HG02852 (cell line): ENCODE data around the gene POLR3B.
"Not testable (repeated sequence)": the region's sequence is repeated elsewhere in the genome, so short reads cannot be mapped to it uniquely, and the experiment has no call there.

Experiments used
- ATAC-seq: cut with Tn5 transposase; IDR thresholded peaks from one replicate; pipeline ENCODE4 v1.9.1; 2021; ENCODE audit warnings: mild to moderate bottlenecking, moderate library complexity; ENCODE audit not compliant: unreplicated experiment

The POLR3B gene

GRCh38 chr12:106459124-106459523 lies 101.6 kb downstream of the POLR3B start:
- no peak for ATAC-seq

DNA sequence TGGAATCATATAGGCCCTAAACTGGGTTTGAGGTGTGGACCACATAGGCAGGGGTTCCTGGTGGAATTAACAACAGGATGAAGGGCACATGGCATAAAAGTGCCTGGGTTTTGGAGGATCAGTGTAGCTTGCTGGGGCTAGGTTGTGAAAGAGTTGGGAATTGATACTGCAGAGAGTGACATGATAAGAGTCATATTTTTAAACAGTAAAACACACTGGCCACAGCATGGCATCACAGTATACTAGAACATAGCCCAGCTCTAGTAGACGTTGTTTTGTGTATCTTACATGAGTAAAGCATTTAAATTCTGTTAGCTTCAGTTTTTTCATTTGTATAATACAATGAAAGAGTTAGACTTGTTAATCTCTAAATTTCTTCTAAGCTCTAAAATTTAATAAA lies 102.0 kb downstream of the POLR3B start:
- no peak for ATAC-seq

DNA sequence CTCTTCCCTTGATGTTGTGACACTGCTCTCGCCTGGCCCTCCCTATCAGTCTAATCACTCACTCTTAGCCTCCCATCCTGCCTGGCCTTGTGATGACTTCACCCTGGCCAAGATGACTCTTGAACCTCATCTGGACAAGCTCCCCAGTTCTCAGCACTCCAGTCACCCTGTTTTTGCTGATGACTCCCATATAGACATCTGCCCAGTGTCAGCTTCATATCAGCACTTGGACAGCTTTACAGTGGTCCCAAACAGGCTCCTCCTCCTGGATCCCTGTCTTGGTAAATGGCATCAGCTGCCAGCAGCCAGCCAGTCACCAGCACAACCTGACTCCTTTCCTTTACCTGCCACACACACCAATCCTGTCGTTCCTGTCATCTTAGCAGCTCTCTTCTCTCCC lies 104.2 kb downstream of the POLR3B start:
- ATAC-seq: no peak

DNA sequence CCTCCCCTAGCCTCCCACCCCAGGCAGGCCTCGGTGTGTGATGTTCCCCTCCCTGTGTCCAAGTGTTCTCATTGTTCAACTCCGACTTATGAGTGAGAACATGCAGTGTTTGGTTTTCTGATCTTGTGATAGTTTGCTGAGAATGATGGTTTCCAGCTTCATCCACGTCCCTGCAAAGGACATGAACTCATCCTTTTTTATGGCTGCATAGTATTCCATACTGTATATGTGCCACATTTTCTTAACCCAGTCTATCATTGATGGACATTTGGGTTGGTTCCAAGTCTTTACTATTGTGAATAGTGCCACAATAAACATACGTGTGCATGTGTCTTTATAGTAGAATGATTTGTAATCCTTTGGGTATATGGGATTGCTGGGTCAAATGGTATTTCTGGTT lies 108.1 kb downstream of the POLR3B start:
- not testable (repeated sequence) for ATAC-seq

GRCh38 chr12:106475662-106476061 lies 118.1 kb downstream of the POLR3B start:
- not testable (repeated sequence) for ATAC-seq

GRCh38 chr12:106477627-106478026 lies 120.1 kb downstream of the POLR3B start:
- not testable (repeated sequence) for ATAC-seq

GRCh38 chr12:106480251-106480650 lies 122.7 kb downstream of the POLR3B start:
- no peak for ATAC-seq

- no peak for ATAC-seq
These were observed 123.7 kb downstream of the POLR3B start for GRCh38 chr12:106481246-106481645.

- ATAC-seq: no peak
These were observed 130.1 kb downstream of the POLR3B start for GRCh38 chr12:106487664-106488063.

DNA sequence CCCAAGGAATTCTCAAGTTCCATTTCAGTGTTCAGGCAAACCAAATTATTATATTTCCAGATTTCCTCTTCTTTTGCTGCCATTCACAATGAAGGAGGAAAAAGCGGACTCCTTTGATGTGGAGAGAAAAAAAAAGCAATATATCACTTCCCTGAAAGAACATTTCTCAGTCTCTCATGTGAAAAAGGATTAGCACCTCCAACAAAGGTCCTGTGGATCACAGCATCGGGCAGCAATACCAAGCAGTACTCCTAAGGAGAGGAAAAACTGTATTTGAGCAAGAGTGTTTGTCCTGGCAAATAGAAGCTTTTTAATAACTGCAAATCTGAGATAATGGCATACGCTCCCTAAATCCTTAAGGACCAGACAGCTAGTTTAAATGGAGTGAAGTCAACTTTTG lies 131.3 kb downstream of the POLR3B start:
- no peak for ATAC-seq

- no peak for ATAC-seq
These were observed 132.7 kb downstream of the POLR3B start for GRCh38 chr12:106490264-106490663.

GRCh38 chr12:106492857-106493256 lies 135.3 kb downstream of the POLR3B start:
- ATAC-seq: no peak

DNA sequence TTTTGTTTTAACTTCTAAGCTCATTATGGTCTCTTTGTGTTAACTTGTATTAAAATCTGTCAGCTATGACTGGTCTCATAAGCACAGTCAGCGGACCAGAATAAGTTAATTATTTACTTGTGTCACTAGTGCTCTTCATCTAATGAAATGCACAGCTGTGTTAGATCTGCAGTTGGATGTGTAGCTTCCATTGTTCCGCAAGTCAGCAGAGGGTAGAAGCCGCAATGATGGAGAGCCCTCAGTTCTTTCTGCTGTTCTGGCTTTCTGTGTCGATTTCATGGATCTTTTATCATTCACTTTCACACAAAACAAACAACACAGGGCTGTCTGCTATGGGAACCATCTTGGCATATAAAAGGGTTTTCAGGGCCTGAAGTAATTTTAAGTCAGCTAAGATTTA lies 136.0 kb downstream of the POLR3B start:
- ATAC-seq: no peak

- no peak for ATAC-seq
These were observed 137.9 kb downstream of the POLR3B start for GRCh38 chr12:106495354-106495965.

DNA sequence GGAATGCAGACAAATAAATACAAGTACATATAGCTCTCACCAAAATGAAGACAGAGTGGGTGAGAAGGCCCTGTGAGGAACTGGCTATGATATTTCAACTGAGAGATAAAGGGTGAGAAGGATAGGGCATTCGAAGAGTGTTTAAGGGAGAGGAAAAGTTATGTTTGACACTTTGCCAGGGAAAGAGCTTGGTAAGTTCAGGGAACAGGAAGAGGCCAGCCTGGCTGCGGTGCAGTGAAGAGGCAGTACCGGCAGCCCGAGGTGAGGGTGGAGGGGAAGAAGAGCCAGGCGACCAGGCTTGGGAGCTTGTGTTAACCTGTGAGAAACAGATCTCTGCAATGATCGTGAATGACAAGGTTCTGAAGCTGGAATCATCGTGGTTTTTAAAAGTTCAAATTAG lies 140.5 kb downstream of the POLR3B start:
- no peak for ATAC-seq

GRCh38 chr12:106499628-106500027 lies 142.1 kb downstream of the POLR3B start:
- ATAC-seq: no peak

DNA sequence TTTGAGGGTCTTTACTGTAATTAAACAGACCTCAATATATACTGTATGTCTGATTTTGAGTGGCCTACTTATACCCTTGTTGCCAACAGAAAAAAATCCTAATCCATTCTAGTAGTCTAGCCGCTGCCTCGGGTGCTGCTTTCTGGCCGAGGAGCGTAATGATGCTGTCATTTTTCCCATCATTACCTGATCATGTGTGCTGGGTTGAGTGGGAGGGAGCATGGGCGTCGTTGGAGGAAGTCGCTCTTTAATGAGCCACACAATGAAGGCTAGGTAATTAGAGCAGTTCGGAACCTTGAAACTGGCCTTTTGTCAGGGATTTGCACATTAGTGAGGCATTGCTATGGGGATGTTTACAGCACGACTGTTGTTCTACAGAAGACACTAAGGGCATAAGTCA lies 149.1 kb downstream of the POLR3B start:
- ATAC-seq: no peak

DNA sequence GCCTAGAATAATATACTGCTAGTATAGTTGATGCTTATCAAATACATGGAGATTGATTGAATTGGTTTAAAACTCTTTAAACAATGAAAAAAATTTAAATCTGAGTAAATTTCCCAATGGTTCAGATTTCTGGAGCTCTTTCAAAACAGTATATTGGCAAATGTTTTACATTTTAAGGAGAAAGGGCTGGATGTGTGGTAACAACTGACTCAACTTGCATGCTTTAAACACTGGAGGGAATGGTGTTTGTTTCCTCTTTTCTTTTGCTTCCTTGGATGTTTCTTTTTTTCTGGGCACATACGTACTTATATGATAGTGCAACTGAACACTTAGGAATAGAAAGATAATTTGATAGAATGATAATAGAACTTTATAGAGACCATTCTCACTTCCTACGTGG lies 151.4 kb downstream of the POLR3B start:
- ATAC-seq: no peak

GRCh38 chr12:106511365-106511764 lies 153.8 kb downstream of the POLR3B start:
- no peak for ATAC-seq

- no peak for ATAC-seq
These were observed 159.8 kb downstream of the POLR3B start for GRCh38 chr12:106517314-106517713.

DNA sequence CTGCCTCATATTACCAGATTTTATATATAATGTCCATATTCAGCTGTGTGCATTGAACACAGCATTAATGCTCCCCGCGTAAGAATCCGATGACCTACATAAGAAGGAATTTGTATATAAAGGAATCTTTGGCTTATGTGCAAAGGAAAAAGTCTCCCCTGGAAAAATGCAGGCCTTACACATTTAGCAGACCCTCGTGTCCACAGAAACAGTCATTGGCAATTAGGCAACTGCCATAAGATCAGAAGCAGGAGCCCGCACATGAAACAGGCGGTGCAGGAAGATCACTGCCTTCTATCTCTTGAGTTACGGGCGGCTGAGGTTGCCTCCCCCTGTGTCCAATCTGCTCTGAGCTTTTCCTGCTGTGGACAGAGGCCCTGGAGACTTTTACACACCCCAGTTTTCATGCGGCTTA lies 162.1 kb downstream of the POLR3B start:
- no peak for ATAC-seq

DNA sequence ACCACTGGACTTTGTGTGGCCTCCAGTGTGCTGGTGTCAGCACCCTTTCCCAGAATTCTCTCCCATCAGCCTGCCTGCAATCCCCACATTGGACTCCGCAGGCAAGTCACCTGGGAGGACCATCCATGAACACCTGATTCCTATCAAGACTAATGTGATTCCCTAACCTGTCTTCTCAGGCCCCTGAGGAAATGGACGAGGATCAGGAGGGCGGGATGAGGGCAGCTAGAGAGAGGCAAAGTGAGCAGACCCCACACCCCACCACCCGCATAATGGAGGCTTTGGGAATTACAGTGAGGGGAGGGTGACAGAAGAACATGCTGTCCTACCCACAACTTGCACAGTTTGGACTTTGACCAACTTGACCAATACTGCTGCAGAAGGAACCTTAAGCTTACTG lies 164.4 kb downstream of the POLR3B start:
- no peak for ATAC-seq

DNA sequence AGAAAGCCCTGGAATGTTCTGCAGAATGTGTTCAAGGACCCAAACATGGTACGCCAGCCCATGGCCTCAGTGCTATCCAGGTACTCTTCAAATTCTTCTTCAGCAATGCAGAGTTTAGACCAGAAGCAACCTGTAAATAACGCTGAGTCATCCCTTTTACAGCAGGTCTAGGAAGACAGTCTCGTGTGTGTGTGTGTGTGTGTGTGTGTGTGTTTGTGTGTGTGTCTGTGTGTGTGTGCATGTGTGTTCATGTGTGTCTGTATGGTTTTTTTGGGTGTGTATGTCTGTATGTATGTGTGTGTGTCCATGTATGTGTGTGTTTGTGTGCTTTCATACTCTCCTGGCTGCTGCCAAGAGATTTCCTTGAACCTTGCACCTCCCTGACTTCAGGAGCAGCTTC lies 165.2 kb downstream of the POLR3B start:
- no peak for ATAC-seq
